OCI-LY3 (cell line): ENCODE results near the gene CDH4.

ENCODE experiments used
- H2AFZ ChIP-seq: fragments of 200-600, 300-600 bp; shearing (Covaris generic); 2 replicates; pipeline ENCODE4 v1.6.0; 2014; ENCODE audit warnings: antibody characterized with exemption, low read depth, low read length
- H3K27ac ChIP-seq: fragments of 200-600, 300-600 bp; sonication (generic); 2 replicates; pipeline ENCODE4 v1.5.1; 2014; ENCODE audit warnings: mild to moderate bottlenecking, low read length, moderate library complexity, mixed read lengths
- H3K27me3 ChIP-seq: fragments of 200-600, 300-600 bp; sonication (generic); 2 replicates; pipeline ENCODE4 v1.6.1; 2014; ENCODE audit warnings: low read depth, low read length, mixed read lengths
- H3K36me3 ChIP-seq: fragments of 200-600, 300-600 bp; sonication (generic); replicated peaks from 2 replicates; pipeline ENCODE3; 2014; ENCODE audit warnings: low read depth, low read length, mixed read lengths
- H3K4me1 ChIP-seq: fragments of 300-600, 200-600 bp; sonication (generic); 2 replicates; pipeline ENCODE4 v1.6.1; 2014; ENCODE audit warnings: low read length, mixed read lengths
- H3K4me2 ChIP-seq: fragments of 200-600, 300-600 bp; sonication (generic); 2 replicates; pipeline ENCODE4 v1.6.1; 2014; ENCODE audit warnings: low read length, mixed read lengths
- H3K4me3 ChIP-seq: fragments of 300-600, 200-600 bp; sonication (generic); 2 replicates; pipeline ENCODE4 v1.5.1; 2014; ENCODE audit warnings: antibody characterized with exemption, mild to moderate bottlenecking, low read length, moderate library complexity
- H3K79me2 ChIP-seq: fragments of 300-600, 200-600 bp; shearing (Covaris generic); 2 replicates; pipeline ENCODE4 v1.6.1; 2014; ENCODE audit warnings: mild to moderate bottlenecking, low read length, mixed read lengths
- H3K9ac ChIP-seq: fragments of 300-600, 200-600 bp; shearing (Covaris generic); 2 replicates; pipeline ENCODE4 v1.6.0; 2014; ENCODE audit warnings: mild to moderate bottlenecking, low read length, moderate library complexity
- H3K9me3 ChIP-seq: fragments of 200-600, 300-600 bp; shearing (Covaris generic); 2 replicates; pipeline ENCODE4 v1.6.1; 2014; ENCODE audit warnings: low read length, mixed read lengths; ENCODE audit not compliant: insufficient read depth
- H4K20me1 ChIP-seq: fragments of 200-600, 300-600 bp; sonication (generic); 2 replicates; pipeline ENCODE4 v1.6.1; 2016; ENCODE audit warnings: low read length, mixed read lengths; ENCODE audit not compliant: insufficient read depth
- EZH2phosphoT487 ChIP-seq: fragments of 200-600 bp; shearing (Covaris generic); IDR thresholded peaks from 2 replicates; pipeline ENCODE4 v1.6.1; 2018; ENCODE audit warnings: antibody characterized with exemption, mixed run types, low read depth
- TF ChIP-seq, protein P1 (sequence below): fragments of 200-600, 300-600 bp; sonication (generic); IDR thresholded peaks from 2 replicates; pipeline ENCODE4 v1.5.1; 2014; ENCODE audit warnings: antibody characterized with exemption, low read length, low read depth

Gene CDH4

GRCh38 chr20:61958773-61959700 is 707.0 kb downstream of the CDH4 start:
- no peaks in the 10 kb centered on the region for H4K20me1 ChIP-seq
- no peak overlapping the region for H3K27ac ChIP-seq
- no peak overlapping the region for H3K4me2 ChIP-seq
- no peaks in the 10 kb centered on the region for H3K79me2 ChIP-seq
- no peaks in the 10 kb centered on the region for H3K9me3 ChIP-seq
- no peak overlapping the region for H3K4me3 ChIP-seq
- no peaks in the 10 kb centered on the region; the same call in 1 of the 2 replicates for H3K27me3 ChIP-seq
- H3K4me1 ChIP-seq: no peaks in the 10 kb centered on the region
- H2AFZ ChIP-seq: no peak overlapping the region
- H3K9ac ChIP-seq: no peak overlapping the region
- TF ChIP-seq, protein P1, sequence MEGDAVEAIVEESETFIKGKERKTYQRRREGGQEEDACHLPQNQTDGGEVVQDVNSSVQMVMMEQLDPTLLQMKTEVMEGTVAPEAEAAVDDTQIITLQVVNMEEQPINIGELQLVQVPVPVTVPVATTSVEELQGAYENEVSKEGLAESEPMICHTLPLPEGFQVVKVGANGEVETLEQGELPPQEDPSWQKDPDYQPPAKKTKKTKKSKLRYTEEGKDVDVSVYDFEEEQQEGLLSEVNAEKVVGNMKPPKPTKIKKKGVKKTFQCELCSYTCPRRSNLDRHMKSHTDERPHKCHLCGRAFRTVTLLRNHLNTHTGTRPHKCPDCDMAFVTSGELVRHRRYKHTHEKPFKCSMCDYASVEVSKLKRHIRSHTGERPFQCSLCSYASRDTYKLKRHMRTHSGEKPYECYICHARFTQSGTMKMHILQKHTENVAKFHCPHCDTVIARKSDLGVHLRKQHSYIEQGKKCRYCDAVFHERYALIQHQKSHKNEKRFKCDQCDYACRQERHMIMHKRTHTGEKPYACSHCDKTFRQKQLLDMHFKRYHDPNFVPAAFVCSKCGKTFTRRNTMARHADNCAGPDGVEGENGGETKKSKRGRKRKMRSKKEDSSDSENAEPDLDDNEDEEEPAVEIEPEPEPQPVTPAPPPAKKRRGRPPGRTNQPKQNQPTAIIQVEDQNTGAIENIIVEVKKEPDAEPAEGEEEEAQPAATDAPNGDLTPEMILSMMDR: no peak
- TF ChIP-seq EZH2phosphoT487: no peak
- H3K36me3 ChIP-seq: no peaks in the 10 kb centered on the region

DNA sequence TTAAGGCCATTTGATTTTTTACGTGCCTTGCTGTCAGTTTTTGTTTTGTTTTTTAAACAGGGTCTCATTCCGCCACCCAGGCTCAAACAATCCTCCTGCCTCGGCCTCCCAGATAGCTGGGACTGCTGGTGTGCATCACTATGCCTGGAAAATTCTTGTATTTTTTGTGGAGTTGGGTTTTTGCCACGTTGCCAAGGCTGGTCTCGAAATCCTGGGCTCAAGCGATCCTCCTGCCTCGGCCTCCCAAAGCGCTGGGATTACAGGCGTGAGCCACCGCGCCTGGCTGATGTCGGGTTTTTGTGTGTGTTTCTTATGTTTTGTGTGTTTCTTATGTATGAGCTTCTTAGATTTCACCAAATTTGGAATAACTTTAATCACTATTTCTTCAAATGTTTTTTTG is 708.8 kb downstream of the CDH4 start:
- H3K4me1 ChIP-seq: no peaks in the 10 kb centered on the region
- no peak for TF ChIP-seq EZH2phosphoT487
- TF ChIP-seq, protein P1: no peak
- H3K4me2 ChIP-seq: no peak overlapping the region
- H4K20me1 ChIP-seq: no peaks in the 10 kb centered on the region
- H3K4me3 ChIP-seq: no peak overlapping the region
- H3K9me3 ChIP-seq: no peaks in the 10 kb centered on the region
- no peak overlapping the region for H3K9ac ChIP-seq
- no peak overlapping the region for H2AFZ ChIP-seq
- H3K27ac ChIP-seq: no peak overlapping the region
- H3K36me3 ChIP-seq: no peaks in the 10 kb centered on the region
- no peaks in the 10 kb centered on the region for H3K27me3 ChIP-seq
- H3K79me2 ChIP-seq: no peaks in the 10 kb centered on the region

- no peak overlapping the region for H3K9ac ChIP-seq
- H2AFZ ChIP-seq: no peak overlapping the region
- H3K27me3 ChIP-seq: no peaks in the 10 kb centered on the region
- no peaks in the 10 kb centered on the region for H3K36me3 ChIP-seq
- H3K79me2 ChIP-seq: no peaks in the 10 kb centered on the region
- H3K4me1 ChIP-seq: no peaks in the 10 kb centered on the region
- no peaks in the 10 kb centered on the region for H4K20me1 ChIP-seq
- no peak overlapping the region for H3K4me3 ChIP-seq
- no peak overlapping the region for H3K4me2 ChIP-seq
- H3K27ac ChIP-seq: no peak overlapping the region
- no peaks in the 10 kb centered on the region for H3K9me3 ChIP-seq
- no peak for TF ChIP-seq EZH2phosphoT487
- TF ChIP-seq, protein P1: no peak
Observed at GRCh38 chr20:61963149-61963548, 711.1 kb downstream of the CDH4 start.

GRCh38 chr20:61963885-61964674 is 712.0 kb downstream of the CDH4 start:
- Histone ChIP-seq H3K79me2 (no peaks in the 10 kb centered on the region), H2AFZ (no peak overlapping the region), H3K27me3 (no peaks in the 10 kb centered on the region), H4K20me1 (no peaks in the 10 kb centered on the region), H3K4me2 (no peak overlapping the region), H3K9me3 (no peaks in the 10 kb centered on the region), H3K27ac (no peak overlapping the region), H3K4me1 (no peaks in the 10 kb centered on the region), H3K9ac (no peak overlapping the region), H3K36me3 (no peaks in the 10 kb centered on the region), H3K4me3 (no peak overlapping the region)
- TF ChIP-seq, protein P1: no peak
- TF ChIP-seq EZH2phosphoT487: no peak
